Smooth muscle cell (in vitro differentiated cells): Measurements from ENCODE around the gene NFS1. TPM values are rescaled to one million over a fixed set of nuclear protein-coding genes. Genes with fewer than 3 reads are reported as not detected.

Experiments used
- DNase-seq: peaks from one replicate; lab custom pipeline; 2025; ENCODE audit not compliant: unreplicated experiment; lab: John Stamatoyannopoulos, UW
- H2AFZ ChIP-seq: fragments of 200-600 bp; sonication (generic); 2 replicates; pipeline ENCODE4 v1.6.0; 2016; ENCODE audit warnings: antibody characterized with exemption, low read depth, mild to moderate bottlenecking
- H3F3A ChIP-seq: fragments of 200-600 bp; sonication (generic); 2 replicates; pipeline ENCODE4 v1.6.0; 2017; ENCODE audit warnings: antibody characterized with exemption, low read depth
- H3K27ac ChIP-seq: fragments of 200-600 bp; sonication (generic); 2 replicates; pipeline ENCODE4 v1.5.1; 2016; ENCODE audit warnings: low read depth, mild to moderate bottlenecking
- H3K27me3 ChIP-seq: fragments of 200-600 bp; sonication (generic); 2 replicates; pipeline ENCODE4 v1.6.1; 2016; ENCODE audit warnings: low read depth, mild to moderate bottlenecking
- H3K36me3 ChIP-seq: fragments of 200-600 bp; sonication (generic); 2 replicates; pipeline ENCODE4 v1.5.1; 2016; ENCODE audit warnings: low read depth
- H3K4me1 ChIP-seq: fragments of 200-600 bp; sonication (generic); 2 replicates; pipeline ENCODE4 v1.5.1; 2016; ENCODE audit warnings: low read depth
- H3K4me2 ChIP-seq: fragments of 200-600 bp; sonication (generic); 2 replicates; pipeline ENCODE4 v1.6.0; 2016; ENCODE audit warnings: mild to moderate bottlenecking
- H3K4me3 ChIP-seq: fragments of 200-600 bp; sonication (generic); 2 replicates; pipeline ENCODE4 v1.5.1; 2016; ENCODE audit warnings: mild to moderate bottlenecking
- H3K79me2 ChIP-seq: fragments of 200-600 bp; sonication (generic); 2 replicates; pipeline ENCODE4 v1.6.0; 2016; ENCODE audit warnings: low read depth, mild to moderate bottlenecking
- H3K9ac ChIP-seq: fragments of 200-600 bp; sonication (generic); 2 replicates; pipeline ENCODE4 v1.6.0; 2016; ENCODE audit warnings: low read depth
- H3K9me3 ChIP-seq: fragments of 200-600 bp; sonication (generic); replicated peaks from 2 replicates; pipeline ENCODE4 v1.5.1; 2016; ENCODE audit warnings: low read depth
- H4K20me1 ChIP-seq: fragments of 200-600 bp; sonication (generic); 2 replicates; pipeline ENCODE4 v1.6.0; 2016; ENCODE audit warnings: low read depth
- CTCF ChIP-seq: fragments of 200-600 bp; sonication (generic); IDR thresholded peaks from 2 replicates; pipeline ENCODE4 v1.5.1; 2017; ENCODE audit warnings: borderline replicate concordance, mild to moderate bottlenecking, antibody characterized with exemption; ENCODE audit not compliant: insufficient read depth, poor library complexity, severe bottlenecking
- WGBS: methylation state at CpG from one replicate; pipeline ENCODE4 v1.1.7; 2016; ENCODE audit warnings: low lambda C conversion rate; 5-methylcytosine and 5-hydroxymethylcytosine counted together
- polyA plus RNA-seq: library from polyadenylated mRNA; unstranded; fragments of >200 nt; fragmentation: Nextera tagmentation; extraction: Ambion mirVana; gene quantifications from 2 replicates; pipeline ENCODE4 v1.2.1, GENCODE V29; 2016
- total RNA-seq: library from RNA; depleted of rRNA; stranded (reverse); fragments of >200 nt; gene quantifications from 2 replicates; pipeline ENCODE4 v1.2.3, GENCODE V29; 2014

Gene NFS1
- total and polyA plus RNA-seq, 2 experiments from 2014 or later, result 25.3 to 35.1 TPM

DNA sequence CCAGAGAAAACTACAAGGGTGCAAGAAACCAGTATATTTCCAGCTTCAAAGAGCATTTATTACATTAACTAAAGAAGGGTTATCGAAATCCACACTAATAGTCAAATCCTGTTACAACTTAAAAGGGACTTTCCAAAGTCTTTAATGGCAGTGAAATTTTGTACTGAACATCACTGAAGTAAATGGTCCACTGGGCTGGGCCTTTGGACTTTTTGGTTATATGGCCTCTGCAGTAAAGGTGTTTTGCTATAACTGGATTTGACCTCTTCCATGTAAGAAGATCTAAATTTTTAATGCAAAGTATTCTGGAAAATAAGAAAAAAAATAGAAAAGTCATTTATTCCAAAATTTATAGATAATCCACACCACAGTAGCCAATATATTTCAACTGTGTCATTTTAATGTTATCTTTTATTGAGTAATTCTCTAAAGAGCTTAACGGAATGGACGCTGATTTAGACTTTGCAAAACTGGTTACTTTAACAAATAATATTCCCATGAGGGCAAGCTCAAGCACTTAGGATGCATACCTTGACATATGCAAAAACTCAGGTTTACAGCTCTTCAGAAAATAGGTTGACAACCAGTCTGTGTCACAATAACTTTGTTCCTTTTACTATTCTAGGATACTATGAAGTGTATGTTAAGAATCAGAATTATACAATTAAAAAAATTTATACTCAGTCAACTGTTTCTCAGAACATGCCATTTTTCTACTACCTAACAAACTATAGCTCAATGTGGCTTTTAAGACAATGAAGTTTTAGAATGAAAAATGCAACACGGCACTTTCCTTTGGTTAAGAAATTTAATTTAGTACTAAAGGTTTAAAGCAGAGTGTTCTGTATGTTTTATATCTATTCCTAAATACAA is 35.9 kb upstream of the NFS1 start:
- Histone ChIP-seq H3K4me2 (peak overlapping the region; percentile 47), H3K4me3 (no peak overlapping the region), H3F3A (peaks cover 24% of the 10 kb centered on the region), H3K27me3 (no peaks in the 10 kb centered on the region), H3K36me3 (peaks cover 40% of the 10 kb centered on the region), H3K9me3 (no peaks in the 10 kb centered on the region), H3K79me2 (peaks cover 100% of the 10 kb centered on the region), H2AFZ (no peak overlapping the region), H4K20me1 (peaks cover 100% of the 10 kb centered on the region), H3K4me1 (peaks cover 34% of the 10 kb centered on the region), H3K9ac (no peak overlapping the region), H3K27ac (peak overlapping the region; percentile 22)
- WGBS, result 96% methylated on average over 4 of the region's 4 CpGs
- no peak for TF ChIP-seq CTCF
- no peak for DNase-seq

DNA sequence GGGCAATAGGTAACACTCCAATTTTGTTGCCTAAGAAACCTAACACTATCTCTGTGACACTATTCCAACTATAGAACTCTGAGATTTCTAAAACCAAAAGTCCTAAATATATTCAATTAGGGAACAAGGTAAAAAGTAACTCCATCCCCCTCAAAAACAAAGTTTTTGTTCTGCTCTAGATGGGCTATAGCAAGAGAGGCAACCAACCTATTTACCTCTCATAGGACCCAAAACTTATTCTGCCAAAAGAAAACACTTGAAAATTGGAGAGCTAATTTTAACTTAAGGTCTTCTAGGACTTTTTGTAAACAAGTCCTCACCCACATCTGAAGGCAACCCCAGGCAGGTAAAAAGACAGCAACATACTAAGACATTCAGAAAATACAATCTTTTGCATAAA is 35.2 kb upstream of the NFS1 start:
- Histone ChIP-seq H4K20me1 (peaks cover 100% of the 10 kb centered on the region), H3F3A (peaks cover 24% of the 10 kb centered on the region), H3K4me2 (peak overlapping the region; percentile 47), H3K36me3 (peaks cover 43% of the 10 kb centered on the region), H3K9ac (no peak overlapping the region), H3K79me2 (peaks cover 100% of the 10 kb centered on the region), H3K9me3 (no peaks in the 10 kb centered on the region), H3K4me3 (no peak overlapping the region), H3K27ac (peak overlapping the region; percentile 22), H3K4me1 (peaks cover 27% of the 10 kb centered on the region), H2AFZ (no peak overlapping the region), H3K27me3 (no peaks in the 10 kb centered on the region)
- TF ChIP-seq CTCF, result no peak
- no peak for DNase-seq

DNA sequence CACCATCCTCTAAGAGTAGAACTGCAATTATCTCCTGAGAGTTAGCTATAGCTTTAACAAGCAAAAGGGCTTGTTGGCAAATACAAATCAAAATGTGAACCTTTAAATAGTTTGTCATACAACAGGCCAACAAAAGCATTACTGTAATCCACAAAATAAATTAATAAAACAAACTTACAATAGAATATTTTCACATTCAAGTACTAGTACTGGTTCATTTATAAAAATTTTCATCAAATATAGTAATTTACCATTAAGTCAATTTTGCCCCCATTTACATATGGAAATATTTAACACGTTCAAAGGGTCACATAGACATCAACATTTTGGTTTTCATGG is 33.5 kb upstream of the NFS1 start:
- Histone ChIP-seq H3K4me3 (no peak overlapping the region), H3K27ac (peak overlapping the region; percentile 18), H3K9me3 (no peaks in the 10 kb centered on the region), H3K9ac (no peak overlapping the region), H3K4me1 (peaks cover 16% of the 10 kb centered on the region), H3K4me2 (no peak overlapping the region), H3F3A (peaks cover 22% of the 10 kb centered on the region), H3K36me3 (peaks cover 48% of the 10 kb centered on the region), H3K27me3 (no peaks in the 10 kb centered on the region), H2AFZ (no peak overlapping the region), H4K20me1 (peaks cover 100% of the 10 kb centered on the region), H3K79me2 (peaks cover 100% of the 10 kb centered on the region)
- WGBS, result 86% methylated on average over 1 of the region's 1 CpG
- no peak for TF ChIP-seq CTCF
- DNase-seq, result no peak
